NT2/D1 (cell line): ENCODE data around the gene SCN3A.

Experiments
- SUZ12 ChIP-seq: IDR thresholded peaks from 2 replicates; pipeline ENCODE4 v1.6.1; 2011; ENCODE audit not compliant: insufficient read length, insufficient read depth; ENCODE audit errors: extremely low read depth
- ZNF274 ChIP-seq: IDR thresholded peaks from 2 replicates; pipeline ENCODE4 v1.6.1; 2011; ENCODE audit warnings: mild to moderate bottlenecking, low read depth, low read length

- TF ChIP-seq SUZ12 (no peak), ZNF274 (no peak)
Observed at GRCh38 chr2:165122521-165122920, 81.3 kb downstream of the SCN3A start.
